ENCODE data around the gene MRTFB.
A peak's percentile ranks its signal among the peaks of the same experiment; 100 is the strongest.
"Not testable (repeated sequence)": the region's sequence is repeated elsewhere in the genome, so short reads cannot be mapped to it uniquely, and the experiment has no call there.

The MRTFB gene

GRCh38 chr16:14070877-14071575, at the start of gene MRTFB:
Gene MRTFB (plus strand): TSS chr16:14071319. CDS start chr16:14140607, 69,288 bp downstream.
- DNase-seq (ENCODE audit: low read depth in 1 of 2, low spot score in 1 of 2), result peak; percentile 57 to 68

DNA sequence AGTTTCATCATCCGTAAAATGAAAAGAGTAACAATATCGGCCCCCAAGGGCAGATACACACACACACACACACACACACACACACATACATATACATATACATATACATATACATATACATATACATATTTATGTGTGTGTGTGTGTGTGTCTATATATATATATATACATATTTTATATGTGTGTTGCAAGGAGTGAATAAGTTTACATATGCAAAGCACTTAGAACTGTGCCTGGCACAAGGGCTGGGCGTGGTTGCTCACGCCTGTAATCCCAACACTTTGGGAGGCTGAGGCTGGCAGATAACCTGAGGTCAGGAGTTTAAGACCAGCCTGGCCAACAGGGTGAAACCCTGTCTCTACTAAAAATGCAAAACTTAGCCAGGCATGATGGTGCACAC, 47.6 kb upstream of the MRTFB start:
- not testable (repeated sequence) for DNase-seq (ENCODE audit: low read depth in 1 of 2, low spot score in 1 of 2)

DNA sequence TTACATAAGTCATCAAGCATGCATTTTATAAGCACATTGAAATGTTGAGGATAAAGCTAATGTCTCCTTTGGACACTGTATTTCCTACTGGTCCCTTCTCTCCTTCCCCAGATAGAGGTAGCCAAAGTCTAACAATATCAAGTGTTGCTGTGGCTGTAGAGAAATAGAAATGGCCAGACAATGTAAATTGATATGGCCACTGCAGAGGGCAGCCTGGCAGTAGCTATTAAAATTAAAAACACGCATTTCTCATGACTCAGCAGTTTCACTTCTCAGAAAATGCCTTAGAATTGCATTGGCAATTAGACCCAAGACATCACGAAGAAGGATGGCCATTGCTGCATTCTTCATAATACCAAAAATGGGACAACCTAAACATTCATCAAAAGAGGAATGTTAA, 46.8 kb upstream of the MRTFB start:
- DNase-seq (ENCODE audit: low read depth in 1 of 2, low spot score in 1 of 2), result no peak

DNA sequence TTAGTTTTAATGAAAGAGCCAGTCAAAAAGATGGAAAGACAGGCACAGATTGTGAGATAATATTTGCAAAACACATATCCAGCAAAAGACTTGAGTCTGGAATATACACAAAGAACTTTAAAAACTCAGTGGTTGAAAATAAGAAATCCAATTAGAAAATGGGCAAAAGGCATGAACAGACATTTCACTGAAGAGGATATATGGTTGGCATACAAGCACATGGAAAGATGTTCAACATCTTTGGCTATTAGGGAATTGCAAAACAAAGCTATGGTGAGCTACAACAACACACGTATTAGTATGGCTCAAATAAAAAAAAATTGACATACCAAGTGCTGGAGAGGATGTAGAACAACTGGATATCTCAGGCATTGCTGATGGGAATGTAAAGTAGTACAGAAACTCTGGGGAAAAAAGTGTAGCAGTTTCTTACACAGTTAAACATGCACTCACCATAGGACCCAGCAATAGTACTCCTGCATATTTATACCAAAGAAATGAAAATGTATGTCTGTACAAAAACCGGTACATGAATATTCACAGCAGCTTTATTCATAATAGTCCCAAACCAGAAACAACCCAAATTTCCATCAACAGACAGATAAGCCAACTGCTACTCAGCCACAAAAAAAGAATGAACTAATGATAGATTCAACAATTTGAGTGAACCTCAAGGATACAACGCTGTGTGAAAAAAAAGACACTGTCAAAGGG, 44.4 kb upstream of the MRTFB start:
- DNase-seq (ENCODE audit: low read depth in 1 of 2, low spot score in 1 of 2), result no peak

- no peak for DNase-seq (ENCODE audit: low read depth in 1 of 2, low spot score in 1 of 2)
These were observed 42.9 kb upstream of the MRTFB start for GRCh38 chr16:14028202-14028601.

- DNase-seq (ENCODE audit: low read depth in 1 of 2, low spot score in 1 of 2), result no peak
These were observed 41.5 kb upstream of the MRTFB start for GRCh38 chr16:14029658-14030057.

- DNase-seq (ENCODE audit: low read depth in 1 of 2, low spot score in 1 of 2), result no peak
These were observed 36.0 kb upstream of the MRTFB start for GRCh38 chr16:14035092-14035491.

- DNase-seq (ENCODE audit: low read depth in 1 of 2, low spot score in 1 of 2), result no peak
These were observed 34.2 kb upstream of the MRTFB start for GRCh38 chr16:14036889-14037288.

DNA sequence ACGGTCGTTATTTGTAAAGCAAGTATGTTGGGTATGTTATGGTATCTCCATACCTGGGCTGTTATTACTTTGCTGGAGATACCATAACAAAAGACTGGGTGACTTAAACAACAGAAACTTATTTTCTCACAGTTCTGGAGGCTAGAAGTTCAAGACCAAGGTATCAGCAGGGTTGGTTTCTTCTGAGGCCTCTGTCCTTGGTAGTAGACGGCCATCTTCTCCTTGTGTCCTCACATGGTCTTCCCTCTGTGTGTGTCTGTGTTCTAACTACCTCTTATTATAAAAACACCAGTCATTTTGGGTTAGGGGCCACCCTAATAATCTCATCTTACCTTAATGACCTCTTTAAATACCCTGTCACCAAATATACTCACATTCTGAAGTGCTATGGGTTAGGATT, 33.2 kb upstream of the MRTFB start:
- DNase-seq (ENCODE audit: low read depth in 1 of 2, low spot score in 1 of 2), result no peak

GRCh38 chr16:14041164-14041563, 30.0 kb upstream of the MRTFB start:
- DNase-seq (ENCODE audit: low read depth in 1 of 2, low spot score in 1 of 2), result no peak

DNA sequence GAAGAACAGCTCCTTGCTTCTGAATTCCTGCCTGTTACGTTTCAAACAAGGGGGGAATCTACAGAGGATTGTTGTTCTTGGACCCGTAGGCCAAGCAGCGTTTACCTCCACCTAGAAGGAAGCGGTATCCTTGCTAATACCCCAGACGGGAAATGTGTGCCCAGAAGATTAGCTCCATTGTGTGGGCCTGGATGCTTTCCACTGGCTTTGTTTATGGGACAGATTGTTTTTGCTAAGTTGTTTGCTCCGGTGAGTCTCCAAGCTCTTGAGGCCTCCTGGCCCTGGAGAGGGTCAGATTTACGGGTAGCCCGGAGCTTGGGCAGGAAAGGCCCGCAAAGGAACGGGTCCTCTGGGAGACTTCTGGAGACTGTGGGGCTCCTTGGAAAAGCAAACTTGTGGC, 28.4 kb upstream of the MRTFB start:
- no peak for DNase-seq (ENCODE audit: low read depth in 1 of 2, low spot score in 1 of 2)

GRCh38 chr16:14043278-14043677, 27.8 kb upstream of the MRTFB start:
- no peak for DNase-seq (ENCODE audit: low read depth in 1 of 2, low spot score in 1 of 2)

GRCh38 chr16:14043793-14044192, 27.3 kb upstream of the MRTFB start:
- no peak for DNase-seq (ENCODE audit: low read depth in 1 of 2, low spot score in 1 of 2)

GRCh38 chr16:14047121-14047859, 23.8 kb upstream of the MRTFB start:
- not testable (repeated sequence) for DNase-seq (ENCODE audit: low read depth in 1 of 2, low spot score in 1 of 2)

DNA sequence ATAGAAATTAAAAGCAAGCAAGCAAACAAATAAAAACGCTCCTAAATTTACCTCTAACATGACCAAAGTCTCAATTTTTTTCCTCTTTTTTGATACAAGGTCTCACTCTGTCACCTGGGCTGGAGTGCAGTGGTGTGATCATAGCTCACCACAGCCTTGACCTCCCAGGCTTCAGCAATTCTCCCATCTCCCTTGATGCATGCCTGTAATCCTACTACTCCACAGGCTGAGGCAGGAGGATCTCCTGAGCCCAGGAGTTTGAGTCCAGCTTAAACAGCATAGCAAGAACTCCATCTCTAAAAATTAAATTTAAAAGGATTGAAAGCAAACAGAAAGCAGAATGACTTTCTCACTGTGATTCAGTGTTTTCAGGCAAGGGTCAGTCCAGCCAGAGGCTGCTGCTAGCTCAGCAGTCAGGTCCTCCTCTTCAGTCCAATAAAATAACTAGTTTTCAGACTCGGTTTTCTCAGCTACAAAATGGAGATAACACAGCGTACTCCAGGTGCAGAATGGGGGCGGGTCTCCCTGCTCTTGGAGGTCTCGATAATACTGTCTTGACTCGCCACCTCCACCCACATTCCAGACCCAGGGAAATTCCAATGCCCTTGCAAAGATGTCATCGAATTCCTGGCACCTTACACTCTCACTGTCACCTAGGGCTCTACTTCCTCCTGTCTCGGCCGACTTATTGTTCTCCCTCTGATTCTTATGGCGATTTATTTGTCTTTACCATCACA, 20.7 kb upstream of the MRTFB start:
- no peak for DNase-seq (ENCODE audit: low read depth in 1 of 2, low spot score in 1 of 2)

- DNase-seq (ENCODE audit: low read depth in 1 of 2, low spot score in 1 of 2), result no peak
These were observed 19.9 kb upstream of the MRTFB start for GRCh38 chr16:14051103-14051729.

DNA sequence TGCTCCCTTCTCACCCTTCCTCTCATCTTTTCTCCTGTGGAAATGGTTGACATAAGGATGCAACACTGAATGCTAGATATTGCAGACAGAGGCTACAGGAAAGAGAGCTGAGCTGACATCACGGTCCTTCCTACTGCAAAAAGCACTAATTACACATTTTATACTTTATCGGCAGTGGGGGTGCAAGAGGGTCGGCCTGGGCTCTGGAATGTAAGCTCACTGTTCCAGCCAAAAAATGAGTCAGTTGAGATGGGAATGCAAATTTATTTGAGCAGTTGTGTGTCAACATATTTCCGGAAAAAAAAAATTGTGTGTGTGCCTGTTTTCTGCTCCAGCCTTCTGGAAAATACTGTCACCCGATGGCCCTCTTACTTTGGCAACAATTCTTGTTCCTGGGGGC, 14.1 kb upstream of the MRTFB start:
- no peak for DNase-seq (ENCODE audit: low read depth in 1 of 2, low spot score in 1 of 2)

GRCh38 chr16:14057878-14058382, 13.2 kb upstream of the MRTFB start:
- no peak for DNase-seq (ENCODE audit: low read depth in 1 of 2, low spot score in 1 of 2)

DNA sequence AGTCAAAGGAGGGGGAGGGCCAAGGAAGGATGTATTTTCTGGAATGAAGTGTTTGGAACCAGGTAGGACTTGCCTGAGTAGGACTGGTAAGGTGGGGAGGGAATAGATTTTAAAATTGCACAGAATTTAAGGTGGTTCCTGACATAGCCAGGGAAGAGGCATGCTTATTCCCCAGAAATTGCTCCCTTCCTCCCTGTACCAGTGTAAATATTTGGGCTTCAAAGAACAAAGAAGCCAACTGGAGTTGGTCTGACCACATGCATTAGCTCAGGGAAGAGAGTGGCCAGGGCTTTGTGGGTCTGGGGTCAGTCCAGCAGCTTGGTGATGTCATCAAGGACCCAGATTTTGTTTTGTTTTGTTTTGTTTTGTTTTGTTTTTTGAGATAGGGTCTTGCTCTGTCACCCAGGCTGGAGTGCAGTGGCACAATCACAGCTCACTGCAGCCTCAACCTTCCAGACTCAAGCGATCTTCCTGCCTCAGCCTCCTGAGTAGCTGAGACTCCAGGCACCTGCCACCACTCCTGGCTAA, 9.3 kb upstream of the MRTFB start:
- no peak for DNase-seq (ENCODE audit: low read depth in 1 of 2, low spot score in 1 of 2)

DNA sequence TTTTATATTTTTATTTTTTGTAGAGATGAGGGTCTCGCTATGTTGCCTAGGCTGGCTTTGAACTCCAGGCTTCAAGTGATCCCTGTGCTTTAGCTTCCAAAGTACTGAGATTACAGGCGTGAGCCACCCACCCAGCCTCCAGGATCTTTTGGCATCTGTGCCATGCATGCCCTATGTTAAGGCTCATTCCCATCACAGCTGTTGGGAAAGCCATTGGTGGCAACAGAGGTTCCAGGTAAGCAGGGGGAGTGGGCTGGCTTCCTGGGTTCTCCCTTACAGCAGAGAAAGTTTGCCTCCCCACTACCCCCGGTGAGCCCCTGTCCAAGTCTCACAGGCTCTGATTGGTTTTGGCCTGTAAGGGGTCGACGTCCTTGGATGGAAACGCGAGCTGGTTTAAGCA, 8.9 kb upstream of the MRTFB start:
- DNase-seq (ENCODE audit: low read depth in 1 of 2, low spot score in 1 of 2), result no peak

Measured in activated T-helper 1 cell treated with anti-CD3 and anti-CD28 coated beads, Interleukin-2, amount 50 U/mL, for 16 hours (primary cell).